GM21825 (cell line): ENCODE data around the gene AFF2.

Experiments
- ATAC-seq: cut with Tn5 transposase; IDR thresholded peaks from one replicate; pipeline ENCODE4 v1.9.1; 2021; ENCODE audit warnings: mild to moderate bottlenecking, moderate library complexity; ENCODE audit not compliant: unreplicated experiment

Gene AFF2

DNA sequence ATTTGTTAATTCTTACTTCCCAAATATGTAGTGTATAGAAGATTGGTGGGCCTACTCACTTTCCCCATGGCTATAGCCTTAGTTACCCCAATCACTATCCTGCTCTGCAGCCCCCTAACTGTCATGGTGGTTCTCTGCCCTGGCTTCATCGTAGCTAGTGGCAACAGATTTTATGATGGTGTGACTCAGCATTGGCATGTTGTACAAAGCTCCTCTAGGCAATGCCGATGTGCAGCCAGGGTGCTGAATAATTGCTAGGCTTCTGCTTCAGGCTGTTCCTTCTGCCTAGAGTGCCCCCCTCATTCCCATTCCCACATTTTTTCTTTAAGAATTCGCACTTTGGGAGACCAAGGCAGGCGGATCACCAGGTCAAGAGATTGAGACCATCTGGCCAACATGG, 35.2 kb downstream of the AFF2 start:
- ATAC-seq, result no peak

- ATAC-seq, result no peak
Observed at GRCh38 chrX:148536961-148537360, 36.5 kb downstream of the AFF2 start.

GRCh38 chrX:148537556-148538182, 37.3 kb downstream of the AFF2 start:
- ATAC-seq, result no peak

DNA sequence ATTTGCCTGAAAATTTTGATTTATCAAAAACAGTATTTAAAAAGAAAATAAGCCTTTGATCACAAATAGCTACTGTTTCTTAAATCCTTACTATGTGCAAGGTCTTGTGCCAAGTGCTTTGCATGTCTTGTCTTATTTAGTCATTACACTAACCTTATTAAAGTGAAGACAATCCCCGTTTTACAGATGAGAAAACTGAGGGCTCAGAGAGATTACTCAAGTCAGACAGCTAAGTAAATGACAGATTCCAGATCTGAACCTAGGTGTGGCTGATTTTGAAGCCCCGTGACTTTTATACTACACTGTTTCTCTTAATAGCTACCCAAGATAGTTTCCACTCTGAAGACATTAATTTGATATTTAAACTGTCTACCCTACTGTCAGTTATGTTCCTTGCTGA, 38.2 kb downstream of the AFF2 start:
- ATAC-seq, result no peak

- ATAC-seq, result no peak
Observed at GRCh38 chrX:148540114-148540513, 39.7 kb downstream of the AFF2 start.

DNA sequence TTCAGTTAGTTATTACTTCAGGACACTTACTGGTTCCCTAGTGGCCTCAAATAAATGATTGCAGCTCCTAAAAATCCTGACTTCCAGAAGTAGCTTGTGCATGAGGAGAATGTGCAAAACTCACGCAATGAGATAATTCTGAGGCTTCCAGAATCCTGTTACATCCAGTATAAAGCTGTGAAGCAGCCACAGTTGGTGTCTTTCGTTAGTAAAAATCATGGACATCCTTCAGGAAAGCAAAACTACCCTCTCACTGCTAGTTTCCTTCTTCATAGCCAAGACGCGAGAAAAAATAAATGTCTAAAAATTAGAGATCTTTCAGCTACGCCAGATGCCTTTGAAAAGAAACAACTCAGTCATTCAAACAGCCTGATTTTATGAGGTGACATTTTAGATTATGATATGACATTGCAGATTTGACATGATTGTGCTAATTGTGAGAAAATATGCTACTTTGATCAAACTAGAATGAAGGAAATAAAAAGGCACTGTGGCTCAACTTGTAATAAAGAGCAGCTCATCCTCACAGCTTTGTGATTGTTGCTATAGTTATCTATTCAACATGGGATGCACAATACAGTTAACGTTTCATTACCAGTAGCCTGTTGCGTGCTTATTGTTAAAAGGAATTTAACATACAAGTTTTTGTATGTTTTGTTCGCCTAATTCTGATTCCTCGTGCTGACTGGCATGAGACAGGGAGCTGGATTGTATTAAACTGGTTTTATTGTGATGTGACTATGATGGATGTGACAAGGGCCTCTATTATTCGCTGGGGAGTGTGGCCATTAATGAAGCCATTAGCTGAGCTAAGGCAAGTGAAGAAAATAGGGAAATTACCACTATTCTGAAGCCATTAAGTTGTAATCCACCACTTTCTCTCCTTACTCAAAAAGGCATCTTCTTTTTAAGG, 40.5 kb downstream of the AFF2 start:
- ATAC-seq, result no peak

- ATAC-seq, result no peak
Observed at GRCh38 chrX:148541584-148541940, 41.1 kb downstream of the AFF2 start.

DNA sequence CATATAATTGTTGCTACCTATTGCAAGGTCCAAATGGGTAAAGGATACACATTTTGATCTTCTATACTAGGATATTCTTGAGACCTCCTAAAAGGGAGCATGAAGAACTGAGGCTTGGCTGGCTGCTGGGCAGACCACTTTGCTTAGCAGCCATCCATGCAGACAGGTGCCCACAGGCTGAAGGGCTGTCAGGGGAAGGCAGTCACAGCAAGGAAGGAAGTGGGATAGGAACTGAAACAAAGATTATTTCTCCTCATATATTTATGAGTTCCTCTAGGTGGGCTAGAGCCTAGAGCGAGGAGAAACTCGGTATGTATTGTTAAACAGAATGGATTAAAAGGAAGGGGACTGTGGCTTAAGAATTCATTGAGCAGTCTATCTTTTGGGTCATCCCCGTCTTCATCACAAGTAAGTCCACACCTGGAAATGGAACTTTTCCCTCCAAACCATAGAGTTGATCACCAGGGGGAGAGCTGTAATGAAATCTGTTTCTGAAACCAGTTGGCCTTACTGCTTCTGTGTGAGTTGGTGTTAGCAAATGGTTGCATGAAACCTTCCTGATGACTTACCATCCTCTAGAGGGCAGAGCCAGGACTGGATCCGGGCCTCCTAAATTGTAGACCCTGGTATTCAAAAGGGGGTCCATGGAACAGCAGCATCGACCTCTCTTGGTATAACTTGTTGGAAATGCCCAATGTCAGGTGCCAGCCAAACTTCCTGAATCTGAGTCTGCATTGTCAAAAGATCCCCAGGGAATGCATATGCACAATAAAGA, 42.3 kb downstream of the AFF2 start:
- ATAC-seq, result no peak

- ATAC-seq, result no peak
Observed at GRCh38 chrX:148552775-148553174, 52.4 kb downstream of the AFF2 start.

- no peak for ATAC-seq
Observed at GRCh38 chrX:148555101-148555500, 54.7 kb downstream of the AFF2 start.

DNA sequence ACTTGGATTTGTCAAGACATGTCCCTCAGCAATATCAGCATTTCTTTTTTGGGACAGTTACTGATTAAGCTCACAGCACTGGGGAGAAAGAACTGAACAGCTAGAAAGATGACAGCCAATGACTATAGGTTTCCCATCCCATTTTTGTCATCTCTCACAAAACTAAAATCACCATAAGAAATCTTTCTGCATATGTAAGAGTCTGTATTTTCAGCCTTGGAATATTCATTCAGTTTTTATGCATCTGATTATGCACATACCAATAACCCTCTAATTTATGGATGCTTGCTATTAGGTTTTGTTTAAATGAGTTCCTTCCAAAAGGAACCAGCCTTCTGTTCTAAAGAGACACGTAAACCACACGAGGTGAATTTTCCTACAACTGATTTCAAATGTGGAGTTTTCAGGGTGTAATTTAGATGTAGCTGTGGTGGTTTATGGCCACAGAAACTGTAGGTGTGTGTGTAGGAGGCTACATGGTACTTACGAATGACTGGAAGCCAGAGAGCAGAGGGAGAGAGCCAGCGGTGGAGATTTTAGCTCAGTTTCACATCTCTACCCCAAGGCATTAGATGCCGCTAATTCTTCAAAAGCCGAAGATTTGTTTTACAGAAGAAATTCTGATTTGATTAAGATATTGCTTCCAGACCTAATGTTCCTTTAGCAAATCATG, 55.3 kb downstream of the AFF2 start:
- ATAC-seq, result no peak

- no peak for ATAC-seq
Observed at GRCh38 chrX:148556498-148556897, 56.1 kb downstream of the AFF2 start.

DNA sequence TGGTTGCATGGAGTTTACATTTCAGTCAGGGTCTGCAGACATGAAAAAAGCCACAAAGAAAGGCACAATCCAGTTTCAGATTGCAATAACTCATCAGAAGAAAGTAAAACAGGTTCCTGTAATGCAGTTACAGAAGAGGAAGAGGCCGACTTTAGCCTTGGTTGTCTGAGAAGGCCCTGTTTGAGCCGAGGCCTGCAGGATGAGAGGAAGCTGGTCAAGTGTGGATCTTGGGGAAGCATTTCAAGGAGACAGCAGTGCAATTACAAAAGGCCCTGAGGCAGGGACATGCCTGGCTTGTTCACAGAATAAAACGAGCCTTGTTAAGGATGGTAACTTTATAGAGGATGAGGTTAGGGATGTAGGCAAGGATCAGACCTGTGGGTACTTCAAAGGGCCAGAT, 62.4 kb downstream of the AFF2 start:
- no peak for ATAC-seq

GRCh38 chrX:148567229-148567628, 66.8 kb downstream of the AFF2 start:
- no peak for ATAC-seq

DNA sequence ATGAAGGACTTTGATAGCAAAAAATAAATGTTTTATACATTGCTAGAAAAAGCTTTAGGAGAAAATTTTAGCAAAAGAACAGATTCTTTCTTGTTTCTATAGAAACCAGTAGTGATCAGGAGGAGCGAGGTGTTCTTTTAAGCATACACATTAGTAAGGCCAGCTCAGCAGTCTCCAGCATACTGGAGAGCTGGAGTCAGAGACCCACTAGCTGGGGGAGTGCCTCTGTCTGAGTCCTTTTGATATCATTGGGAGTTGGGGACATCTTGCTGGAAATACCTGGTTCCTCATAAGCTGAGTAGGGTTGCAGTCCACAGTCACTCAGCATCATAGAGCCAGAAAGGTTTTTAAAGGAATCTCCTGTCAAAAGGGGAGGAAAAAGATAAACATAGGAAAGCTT, 67.4 kb downstream of the AFF2 start:
- no peak for ATAC-seq

GRCh38 chrX:148568763-148569162, 68.3 kb downstream of the AFF2 start:
- ATAC-seq, result no peak

GRCh38 chrX:148572337-148572736, 71.9 kb downstream of the AFF2 start:
- ATAC-seq, result no peak

- no peak for ATAC-seq
Observed at GRCh38 chrX:148573119-148573518, 72.7 kb downstream of the AFF2 start.

GRCh38 chrX:148574237-148574973, 74.0 kb downstream of the AFF2 start:
- ATAC-seq, result no peak

- ATAC-seq, result no peak
Observed at GRCh38 chrX:148576396-148576795, 76.0 kb downstream of the AFF2 start.
